Neural progenitor cell (in vitro differentiated cells): ENCODE data around the gene SVOP.

Experiments
- CTCF ChIP-seq: fragments of 200-600 bp; sonication (generic); IDR thresholded peaks from 2 replicates; pipeline ENCODE4 v1.5.1; 2017; ENCODE audit warnings: antibody characterized with exemption, mild to moderate bottlenecking
- EZH2 ChIP-seq: fragments of 200-600 bp; sonication (generic); IDR thresholded peaks from 2 replicates; pipeline ENCODE4 v1.6.1; 2017; ENCODE audit warnings: antibody characterized with exemption, mild to moderate bottlenecking, moderate library complexity

- TF ChIP-seq CTCF = no peak
- no peak for TF ChIP-seq EZH2
Measured at GRCh38 chr12:108875280-108875679, 145.6 kb downstream of the SVOP start.
